HG02852 (cell line): ENCODE data around the gene ATP8B3.

Source experiments
- ATAC-seq: cut with Tn5 transposase; IDR thresholded peaks from one replicate; pipeline ENCODE4 v1.9.1; 2021; ENCODE audit warnings: mild to moderate bottlenecking, moderate library complexity; ENCODE audit not compliant: unreplicated experiment

Gene ATP8B3

DNA sequence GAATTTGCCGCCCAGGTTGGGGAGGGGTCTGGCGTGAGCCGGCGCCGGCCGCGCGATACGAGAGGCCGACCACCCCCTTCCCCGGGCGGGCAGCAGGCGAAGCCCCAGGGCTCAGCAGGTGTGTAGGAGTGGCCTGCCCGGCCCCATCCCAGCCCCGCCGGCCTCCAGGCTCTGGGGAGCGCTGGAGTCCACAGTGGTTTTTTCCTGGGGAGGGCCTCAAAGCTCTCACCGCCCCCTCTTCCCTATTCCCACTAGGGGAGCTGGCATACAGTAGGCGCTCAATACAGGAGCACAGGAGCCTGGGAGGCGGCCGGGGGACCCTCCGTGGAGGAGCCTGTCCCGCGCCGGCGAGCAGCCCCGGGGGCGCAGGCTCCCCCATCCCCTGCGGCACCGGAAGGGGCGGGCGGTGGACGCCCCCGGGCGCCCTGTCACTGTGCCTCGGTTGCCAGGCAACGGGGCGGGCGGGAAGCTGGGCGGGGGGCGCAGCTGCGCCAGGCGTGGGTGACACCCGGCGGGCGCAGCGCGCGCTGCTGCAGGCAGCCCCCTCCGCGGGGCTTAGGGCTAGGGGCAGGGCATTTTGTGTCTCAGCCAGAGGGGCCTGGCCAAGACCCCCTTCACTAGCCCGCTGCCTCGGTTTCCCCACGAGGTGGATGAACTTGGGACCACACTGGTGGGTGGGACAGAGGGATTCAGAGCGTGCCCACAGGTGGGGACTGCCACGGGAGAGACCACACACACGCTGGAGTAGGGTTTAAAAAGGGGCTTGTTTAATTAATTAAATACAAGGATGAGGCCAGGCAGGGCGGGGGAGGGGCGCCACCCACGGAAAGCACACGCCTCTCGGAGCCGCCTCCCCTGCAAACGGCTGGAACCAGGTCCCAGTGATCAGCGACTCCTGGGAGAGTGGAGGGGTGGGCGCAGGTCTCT is 39.8 kb upstream of the ATP8B3 start:
- no peak for ATAC-seq

DNA sequence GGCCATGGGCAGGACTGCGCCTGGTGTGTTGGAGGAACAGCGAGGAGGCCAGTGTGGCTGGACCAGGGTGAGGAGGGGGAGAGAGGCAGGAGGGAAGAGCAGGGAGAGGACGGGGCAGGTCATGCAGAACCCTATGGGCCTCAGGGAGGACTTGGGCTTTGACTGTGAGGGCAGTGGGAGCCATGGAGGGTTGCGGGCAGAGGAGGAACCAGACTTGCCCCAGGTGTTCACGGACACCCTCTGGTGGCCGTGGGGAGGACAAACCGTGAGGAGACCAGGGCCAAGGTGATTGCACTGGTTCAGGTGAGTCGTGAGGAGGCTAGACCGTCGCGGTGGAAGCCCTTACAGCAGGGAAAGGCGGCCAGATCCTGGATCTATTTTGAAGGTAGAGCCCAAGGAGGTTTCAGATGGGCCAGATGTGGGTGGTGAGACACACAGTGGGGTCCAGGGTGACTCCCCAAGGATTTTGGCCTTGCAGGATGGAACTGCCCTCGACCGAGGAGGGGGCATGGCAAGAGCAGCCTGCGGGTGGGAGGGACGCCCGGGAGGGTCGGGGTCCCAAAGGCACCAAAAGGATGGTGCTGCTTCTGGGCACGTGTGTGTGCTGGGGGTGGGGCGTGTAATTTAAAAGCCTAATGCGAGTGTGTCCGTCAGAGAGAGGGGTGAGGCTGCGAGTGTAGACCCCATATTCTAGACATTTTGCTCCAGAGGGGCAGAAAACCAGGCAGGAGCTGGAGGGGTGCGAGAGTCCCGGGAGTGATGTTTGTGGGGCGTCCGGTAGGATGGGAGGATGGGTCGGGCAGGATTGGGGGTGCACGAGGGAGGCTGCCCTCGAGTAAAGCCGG is 39.0 kb upstream of the ATP8B3 start:
- no peak for ATAC-seq

DNA sequence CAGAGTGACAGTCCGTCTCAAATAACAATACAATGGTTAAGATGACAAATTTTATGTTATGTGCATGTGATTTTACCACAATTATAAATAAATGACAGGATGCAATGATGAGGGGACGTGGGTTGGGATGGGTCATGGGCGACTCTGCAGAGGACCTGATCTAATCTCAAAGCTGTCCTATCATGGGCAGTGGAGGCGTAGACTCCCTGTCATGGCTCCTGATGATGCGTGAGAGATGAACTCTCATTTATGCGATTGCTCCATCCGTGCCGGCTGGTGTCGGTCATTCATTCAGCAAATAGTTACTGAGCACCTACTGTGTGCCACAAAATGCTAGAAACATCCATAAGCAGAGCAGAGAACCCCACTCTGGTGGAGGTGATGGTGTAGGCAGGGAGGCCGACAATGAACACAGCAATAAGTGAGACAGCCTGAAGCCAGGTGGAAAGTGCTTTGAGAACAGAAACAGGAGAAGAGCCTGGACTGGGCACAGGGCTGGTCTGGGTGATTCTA is 37.9 kb upstream of the ATP8B3 start:
- no peak for ATAC-seq

DNA sequence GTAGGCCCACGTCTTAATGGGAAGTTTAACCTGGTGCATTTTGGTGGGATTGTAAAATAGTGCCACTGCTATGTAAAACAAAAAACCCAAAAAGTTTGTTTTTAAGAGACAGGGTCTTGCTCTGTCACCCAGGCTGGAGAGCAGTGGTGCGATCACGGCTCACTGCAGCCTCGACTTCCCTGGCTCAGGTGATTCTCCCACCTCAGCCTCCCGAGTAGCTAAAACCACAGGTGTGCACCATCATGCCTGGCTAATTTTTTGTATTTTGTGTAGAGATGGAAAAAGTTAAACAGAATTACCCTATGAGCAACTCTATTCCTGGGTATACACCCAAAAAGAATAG is 37.0 kb upstream of the ATP8B3 start:
- no peak for ATAC-seq

DNA sequence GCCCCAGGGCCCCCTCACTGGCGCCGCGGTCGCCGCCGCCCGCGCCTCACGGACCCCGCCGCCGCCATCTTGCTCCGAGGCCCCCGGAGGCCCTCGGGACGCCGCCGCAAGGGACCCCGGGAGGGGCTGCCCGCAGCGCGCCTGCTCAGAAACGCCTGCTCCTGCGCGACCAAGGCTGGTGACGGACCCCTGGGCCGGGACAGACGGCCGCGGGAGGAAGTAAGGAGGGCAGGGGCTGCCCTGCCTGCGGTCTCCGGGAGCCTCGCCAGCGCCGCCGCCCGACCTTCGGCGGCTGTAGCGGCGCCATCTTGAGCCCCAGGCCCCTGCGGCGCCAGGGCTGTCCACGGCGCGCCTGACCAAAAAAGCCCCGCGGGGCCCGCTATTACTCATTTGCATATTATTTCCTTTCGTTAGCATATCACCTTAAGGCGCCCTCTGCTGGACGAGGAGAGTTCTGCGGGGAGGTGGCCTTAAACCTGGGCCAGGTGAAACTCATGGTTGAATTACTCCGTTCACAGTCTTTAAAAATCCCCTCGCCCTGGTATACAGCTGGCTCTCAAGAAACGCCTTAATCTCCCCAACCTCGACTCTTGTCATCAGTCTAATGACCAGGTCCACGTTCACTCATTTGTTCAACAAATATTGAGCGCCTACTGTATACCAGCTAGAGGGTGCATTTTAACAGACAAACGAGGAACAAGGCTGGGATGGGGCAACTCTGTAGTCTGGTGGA is 36.5 kb upstream of the ATP8B3 start, which contains the start of gene REXO1:
TSS of gene REXO1 (minus strand) at position 85 of the 733 bp plus-strand sequence. CDS start 125 bp downstream, outside the sequence.
- peak; percentile 57 for ATAC-seq

DNA sequence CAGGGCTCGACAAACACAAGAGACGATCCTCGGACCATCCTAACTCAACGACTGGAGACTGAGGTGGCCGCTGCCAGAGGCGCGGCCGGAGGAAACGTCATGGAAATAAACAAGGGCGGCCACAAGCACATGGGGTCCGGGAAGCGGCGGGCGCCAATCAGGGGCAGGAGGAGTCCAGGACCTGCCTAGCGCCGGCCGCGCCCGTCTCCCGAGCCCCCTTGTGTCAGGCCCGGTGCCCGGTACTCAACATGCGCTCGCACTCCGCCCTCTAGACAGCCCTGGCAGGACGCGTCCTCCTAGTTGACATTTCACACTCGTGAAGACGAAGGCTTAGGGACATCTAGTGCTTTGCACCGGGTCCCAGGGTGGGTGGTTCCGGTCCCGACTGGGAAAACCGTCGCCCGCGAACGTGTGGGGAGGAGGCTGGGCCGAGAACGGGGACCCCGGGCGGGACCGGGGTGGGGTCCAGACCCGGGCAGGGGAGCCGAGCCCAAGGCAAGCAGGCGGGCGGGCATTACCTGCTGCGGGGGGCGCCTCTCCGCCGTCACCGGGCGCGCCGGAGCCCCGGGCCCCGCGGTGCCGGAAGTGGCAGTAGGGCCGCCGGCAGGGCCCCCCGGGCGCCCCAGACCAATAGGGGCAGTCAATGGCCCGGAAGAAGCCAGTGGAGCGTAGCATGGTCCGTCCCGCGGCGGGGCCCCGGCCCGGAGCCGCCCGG is 35.8 kb upstream of the ATP8B3 start:
- peak; percentile 27 for ATAC-seq

DNA sequence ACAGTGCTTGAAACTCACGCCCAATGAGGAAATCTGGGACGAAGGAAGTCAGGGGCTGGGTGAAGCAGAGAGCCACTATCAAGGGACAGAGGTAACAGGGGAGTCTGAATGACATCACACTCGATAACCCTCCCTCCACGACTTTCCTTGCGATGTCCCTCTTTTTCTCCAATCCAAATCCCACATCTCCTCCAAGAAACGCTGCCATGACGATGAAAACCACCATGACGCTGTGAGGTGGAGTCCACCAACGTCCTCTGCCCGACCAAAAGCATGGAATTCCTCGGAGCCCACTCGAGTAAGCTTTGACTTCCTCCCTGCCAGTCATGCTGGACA is 35.2 kb upstream of the ATP8B3 start:
- ATAC-seq, result no peak

DNA sequence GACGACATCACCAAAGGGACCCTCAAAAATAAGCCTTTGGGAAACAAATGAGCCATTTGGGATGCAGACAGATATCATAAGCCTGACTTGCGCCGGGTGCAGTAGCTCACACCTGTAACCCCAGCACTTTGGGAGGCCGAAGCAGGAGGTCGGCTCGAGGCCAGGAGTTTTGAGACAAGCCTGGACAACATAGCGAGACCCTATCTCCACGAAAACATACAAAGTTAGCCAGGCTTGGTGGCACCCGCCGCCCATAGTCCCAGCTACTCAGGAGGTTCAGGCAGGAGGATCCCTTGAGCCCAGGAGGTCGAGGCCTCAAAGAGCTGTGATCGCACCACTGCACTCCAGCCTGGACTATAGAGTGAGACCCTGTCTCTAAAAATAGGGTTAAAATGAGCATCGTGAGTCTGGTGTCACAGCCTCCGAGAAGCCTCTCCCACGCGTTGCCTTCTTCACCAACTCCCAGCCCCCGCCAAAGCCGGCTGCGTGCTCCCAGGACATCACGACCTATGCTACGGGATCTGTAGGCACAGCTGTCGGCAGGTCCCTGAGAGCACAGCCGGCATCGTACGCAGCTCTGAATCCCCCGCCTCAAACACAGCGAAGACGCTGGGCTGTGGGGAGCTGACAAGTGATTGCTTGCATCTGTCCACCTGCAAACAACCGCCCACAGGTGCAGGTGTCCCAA is 34.6 kb upstream of the ATP8B3 start:
- ATAC-seq, result no peak

DNA sequence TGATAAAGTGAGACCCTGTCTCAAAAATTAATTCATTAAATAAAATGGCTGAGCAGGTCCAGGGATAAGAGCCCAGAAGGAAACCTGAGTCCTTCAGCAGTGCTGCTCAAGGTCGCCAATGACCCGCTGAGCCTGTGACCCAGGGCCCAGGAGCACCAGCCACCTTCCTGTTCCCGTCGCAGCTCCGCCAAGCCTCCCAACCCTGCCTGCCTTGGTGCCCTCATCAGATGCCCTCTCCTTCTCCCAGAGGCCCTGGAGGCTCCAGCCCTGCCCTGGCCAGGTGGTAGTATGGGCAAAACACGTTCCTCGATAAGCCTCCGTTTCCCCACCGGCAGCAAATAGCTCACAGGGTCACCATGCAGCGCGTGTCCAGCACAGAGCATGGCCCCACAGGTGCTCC is 33.6 kb upstream of the ATP8B3 start:
- no peak for ATAC-seq

DNA sequence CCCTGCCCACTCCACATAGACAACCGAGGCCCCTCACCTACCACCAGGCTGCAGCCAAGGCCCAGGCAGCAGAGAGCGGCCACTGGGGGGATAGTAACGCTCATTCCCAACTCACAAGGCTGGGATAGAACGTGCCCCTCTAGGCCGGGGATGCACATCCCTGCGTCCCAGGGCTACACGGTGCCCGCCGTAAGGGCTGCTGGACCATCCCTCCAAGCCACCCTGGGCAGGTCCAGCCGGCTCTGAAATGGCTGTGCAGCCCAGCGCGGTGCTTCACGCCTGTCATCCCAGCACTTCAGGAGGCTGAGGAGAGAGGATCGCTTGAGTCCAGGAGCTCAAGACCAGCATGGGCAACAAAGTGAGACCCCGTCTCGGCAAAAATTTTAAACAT is 33.0 kb upstream of the ATP8B3 start:
- no peak for ATAC-seq

DNA sequence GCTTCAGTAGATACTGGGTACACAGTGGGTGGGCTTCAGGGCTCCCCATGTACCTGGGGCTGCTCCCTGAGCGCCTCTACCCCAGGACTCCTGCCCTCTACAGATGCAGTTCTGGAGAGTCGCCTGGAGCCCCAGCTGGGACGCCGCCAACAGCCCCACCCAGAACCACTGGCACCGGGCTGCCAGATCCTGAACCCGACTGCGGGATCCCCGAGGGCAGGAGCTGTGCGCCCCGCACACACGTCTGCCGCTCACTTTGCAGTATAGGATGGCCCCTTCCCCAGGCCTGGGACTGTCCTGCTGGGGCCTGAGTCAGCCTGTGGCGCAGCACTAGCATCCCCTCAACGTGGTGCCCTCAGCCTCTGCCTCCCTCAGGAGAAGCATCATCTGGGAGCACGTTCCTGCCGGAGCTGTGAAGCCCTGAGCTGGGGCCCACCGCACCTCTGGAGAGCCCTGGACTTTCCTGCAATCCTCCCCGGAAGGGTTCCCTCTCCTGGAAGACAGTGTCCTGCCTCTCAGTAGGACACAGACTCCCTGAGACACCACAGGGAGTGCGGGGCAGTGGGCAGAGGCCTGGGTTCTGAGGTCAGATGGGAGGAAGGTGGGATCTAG is 32.5 kb upstream of the ATP8B3 start:
- ATAC-seq, result no peak

DNA sequence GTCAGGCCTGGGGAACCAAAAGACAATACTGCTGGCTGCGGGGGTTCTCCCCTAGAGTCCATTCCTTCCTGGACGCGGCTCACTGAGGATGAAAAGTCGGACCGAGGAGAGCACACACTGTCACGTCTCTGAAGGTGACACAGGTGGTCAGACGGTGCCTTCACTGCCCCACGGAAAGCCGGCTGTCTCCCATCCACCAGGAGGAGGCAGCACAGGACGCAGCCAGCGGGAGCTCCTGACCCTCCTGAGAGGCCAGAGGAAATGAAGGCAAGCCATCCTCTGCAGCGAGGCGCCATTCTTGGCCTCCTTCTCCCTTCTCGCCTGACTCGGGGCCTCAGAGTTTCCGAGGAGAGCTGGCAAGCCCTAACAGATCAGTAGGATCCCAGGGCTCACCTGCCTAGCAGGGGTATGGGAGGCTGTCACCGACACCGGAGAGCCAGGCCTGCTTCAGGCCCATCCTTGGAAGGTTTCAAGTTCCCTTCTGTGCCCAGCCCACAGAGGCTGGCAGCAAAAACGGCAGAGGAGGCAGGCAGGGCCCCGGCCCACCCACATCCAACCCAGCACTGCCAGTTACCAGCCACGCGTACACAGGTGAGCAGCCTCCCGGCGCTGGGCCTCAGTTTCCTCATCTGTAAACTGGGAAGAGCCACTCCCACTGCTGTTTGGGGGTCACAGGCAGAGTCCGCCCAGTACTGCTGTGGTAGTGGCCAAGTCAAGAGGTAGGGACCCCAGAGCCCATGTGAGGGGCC is 31.7 kb upstream of the ATP8B3 start:
- ATAC-seq, result no peak

DNA sequence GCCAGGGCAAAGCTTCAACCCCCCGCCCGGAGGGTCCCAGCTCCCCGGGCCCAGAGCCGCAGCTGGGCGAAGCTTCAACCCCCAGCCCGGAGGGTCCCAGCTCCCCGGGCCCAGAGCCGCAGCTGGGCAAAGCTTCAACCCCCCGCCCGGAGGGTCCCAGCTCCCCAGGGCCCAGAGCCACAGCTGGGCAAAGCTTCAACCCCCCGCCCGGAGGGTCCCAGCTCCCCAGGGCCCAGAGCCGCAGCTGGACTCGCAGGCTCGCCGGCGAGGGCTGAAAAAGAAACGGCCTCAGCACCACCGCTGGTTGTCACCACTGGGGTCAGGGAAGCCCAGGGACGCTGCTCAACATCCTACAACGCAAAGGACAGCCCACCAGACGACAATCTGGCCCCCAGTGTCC is 31.0 kb upstream of the ATP8B3 start:
- ATAC-seq, result no peak

DNA sequence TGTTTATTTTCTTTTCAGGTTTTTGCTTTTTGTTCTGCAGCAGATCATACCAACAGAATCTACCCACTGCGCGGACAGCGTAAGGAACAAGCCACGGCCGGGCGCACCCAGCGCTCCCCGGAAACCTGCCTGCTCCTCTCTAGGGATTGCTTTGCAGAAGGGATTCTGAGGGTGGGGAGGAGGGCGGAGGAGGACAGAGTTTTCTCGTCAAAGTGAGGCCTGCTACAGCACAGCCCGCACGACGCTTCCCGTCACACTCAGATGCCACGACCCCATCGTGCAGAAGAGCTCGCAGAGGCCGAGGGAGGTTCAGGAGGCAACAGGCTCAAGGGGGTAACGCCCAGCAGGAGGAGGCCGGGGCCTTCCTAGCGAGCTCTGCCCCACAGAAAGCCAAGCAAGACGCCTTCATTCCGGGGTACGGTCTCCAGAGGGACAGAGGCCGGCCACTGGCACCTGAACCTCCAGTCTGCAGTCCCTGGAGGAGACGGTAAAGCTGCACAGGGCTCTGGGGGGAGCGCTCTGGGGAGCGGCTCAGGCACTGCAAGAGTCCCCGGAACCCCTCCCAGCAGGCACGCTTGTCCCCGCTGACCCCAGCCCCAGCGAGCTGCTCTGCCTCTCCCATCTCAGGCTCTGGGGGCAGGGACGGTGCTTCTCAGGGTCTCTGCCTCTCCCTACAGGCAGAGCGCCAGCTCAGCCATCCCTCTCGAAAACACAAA is 29.3 kb upstream of the ATP8B3 start:
- ATAC-seq, result no peak

DNA sequence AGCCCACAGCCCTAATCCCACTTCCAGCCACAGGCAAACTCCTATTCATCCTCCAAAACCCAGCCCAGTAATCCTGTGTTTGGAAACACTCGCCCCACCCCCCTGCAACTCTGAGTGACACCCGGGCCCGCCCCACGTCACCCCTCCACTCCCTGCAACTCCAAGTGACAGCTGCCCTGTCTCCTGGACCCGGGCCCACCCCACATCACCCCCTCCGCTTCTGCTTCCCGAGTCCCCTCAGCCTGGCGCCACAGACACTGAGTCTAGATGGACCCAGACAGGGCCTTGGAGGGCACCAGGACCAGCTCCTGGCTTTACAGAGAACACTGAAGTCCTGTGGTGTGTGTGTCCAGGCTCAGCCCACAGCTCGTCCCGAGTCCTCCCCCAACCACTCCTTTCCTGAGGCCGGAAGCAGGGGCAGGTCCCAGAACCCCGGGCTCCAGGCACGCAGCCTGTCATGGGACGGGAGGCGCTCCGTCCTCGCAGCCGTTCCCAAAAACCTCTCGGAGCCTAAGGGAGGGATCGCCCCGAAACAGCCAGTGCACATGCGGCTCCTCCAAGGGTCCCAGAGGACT is 28.6 kb upstream of the ATP8B3 start:
- no peak for ATAC-seq

DNA sequence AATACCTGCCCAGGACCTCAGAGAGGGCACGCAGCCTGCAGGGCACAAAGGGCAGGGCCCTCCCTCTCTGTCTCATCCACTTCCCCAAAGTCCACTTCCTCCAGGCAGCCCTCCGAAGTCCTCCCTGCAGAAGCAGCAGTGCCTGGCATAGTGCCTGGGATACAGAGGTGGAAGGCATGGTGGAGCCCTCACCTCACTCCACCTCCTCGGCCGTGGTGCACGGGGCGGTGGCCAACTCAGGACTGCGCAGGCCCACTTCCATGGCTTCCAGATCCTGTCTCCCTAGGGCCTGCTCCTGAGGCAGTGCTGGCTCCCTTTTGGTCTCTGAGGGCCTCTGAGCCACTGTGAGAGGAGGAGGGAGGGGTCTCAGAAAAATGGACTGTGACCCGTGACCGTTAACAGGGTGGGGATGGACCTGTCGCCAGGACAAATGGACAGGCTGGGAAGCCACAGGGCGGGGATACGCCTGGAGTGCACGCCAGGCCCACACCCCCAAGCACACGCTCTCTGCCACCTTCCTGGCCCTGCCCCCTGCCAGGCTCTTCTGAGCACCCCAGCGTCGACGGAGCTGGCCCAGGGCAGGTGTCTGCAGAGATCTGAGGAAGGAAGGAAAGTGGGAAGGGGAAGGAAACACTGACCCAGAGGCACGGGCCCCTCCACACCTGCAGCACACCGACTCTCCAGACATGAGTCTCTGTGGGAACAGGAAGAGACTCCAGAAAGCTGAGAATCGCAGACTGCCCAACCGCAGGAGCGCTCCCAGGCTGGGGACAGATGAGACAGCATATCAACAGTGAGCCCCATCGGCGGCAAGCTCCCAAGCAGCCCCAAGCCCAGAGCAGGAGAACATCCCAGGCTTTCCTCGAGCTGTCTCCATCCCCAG is 27.8 kb upstream of the ATP8B3 start:
- no peak for ATAC-seq

DNA sequence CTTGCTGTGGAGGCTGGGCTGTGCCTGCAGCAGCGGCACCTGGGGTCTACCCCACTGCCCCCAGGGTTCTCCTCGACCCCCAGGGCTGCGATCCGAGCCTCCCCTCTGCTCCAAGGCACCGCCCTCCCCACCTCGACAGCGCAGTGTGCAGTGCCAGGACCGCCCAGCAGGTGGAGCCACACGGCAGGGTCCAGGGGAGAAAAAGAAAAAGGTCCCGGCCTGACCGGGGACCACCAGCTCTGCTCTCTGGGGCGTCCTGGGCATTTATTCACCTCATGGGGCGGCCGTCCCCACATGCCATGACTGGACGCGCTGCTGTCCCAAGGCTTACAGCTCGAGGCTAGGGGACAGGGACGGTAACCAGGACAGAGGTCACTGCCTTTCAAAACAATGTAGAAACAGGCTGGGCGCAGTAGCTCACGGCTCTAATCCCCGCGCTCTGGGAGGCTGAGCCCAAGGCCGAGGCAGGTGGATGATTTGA is 25.6 kb upstream of the ATP8B3 start:
- no peak for ATAC-seq
